K562 (cell line): ENCODE measurements around the gene SHLD1. TPM values are rescaled to one million over a fixed set of nuclear protein-coding genes. Genes with fewer than 3 reads are reported as not detected.

Source experiments
- ATAC-seq: fragments of 200-7000 bp; cut with Tn5 transposase; 3 replicates; pipeline ENCODE4 v1.9.1; 2020; ENCODE audit warnings: moderate library complexity
- BruUV-seq: library from RNA; stranded (reverse); fragments of 400-500 nt; replicated peaks from 2 replicates; lab custom pipeline; 2021; lab: Mats Ljungman, UMichigan
- CTCF ChIA-PET: fragments of 300-600 bp; formaldehyde crosslinking; extraction: SDS; loops from one replicate; lab custom pipeline; 2021; ENCODE audit warnings: low intra/inter-chr PET ratio; lab: Yijun Ruan, JAX
- POLR2A ChIA-PET: fragments of 300-600, 350-650 bp; sonication (Branson Sonifier 250); formaldehyde crosslinking; extraction: SDS; loops from one replicate; lab custom pipeline; 2021; ENCODE audit warnings: antibody characterized with exemption, inconsistent platforms; lab: Yijun Ruan, JAX
- DNase-seq, 4 experiments: peaks; one replicate each; pipeline versions ENCODE4 v3.0.0 to v3.0.0-alpha.2; 2011 to 2018; ENCODE audit warnings: low spot score in 3 of 4, mixed read lengths in 3 of 4; ENCODE audit errors: extremely low read depth in 1 of 4
- FAIRE-seq: peaks from 2 replicates; lab custom pipeline; 2011; peaks lifted over from hg19 to GRCh38; lab: Jason Lieb, UNC
- H2AFZ ChIP-seq: 2 replicates; pipeline ENCODE4 v1.6.0; 2011; ENCODE audit warnings: low read depth, low read length, control low read depth, inconsistent platforms
- H3K27ac ChIP-seq: fragments of 200-600 bp; 3 replicates; pipeline ENCODE4 v1.8.0; 2011; ENCODE audit warnings: low read depth, mild to moderate bottlenecking, control low read depth, inconsistent platforms, low read length, moderate library complexity, mixed read lengths; ENCODE audit errors: extremely low read depth
- H3K27me3 ChIP-seq, 2 experiments: fragments of 300-600 bp in 1 of 2; 2 replicates in 1 of 2; 3 replicates in 1 of 2; pipeline versions ENCODE4 v1.6.0 to v1.8.0; 2011; ENCODE audit warnings: inconsistent platforms in 2 of 2, low read length in 2 of 2, mild to moderate bottlenecking in 1 of 2, mixed read lengths in 1 of 2, moderate library complexity in 1 of 2; ENCODE audit not compliant: control insufficient read depth in 2 of 2, insufficient read depth in 2 of 2
- H3K36me3 ChIP-seq: fragments of 300-600 bp; 3 replicates; pipeline ENCODE4 v1.8.0; 2011; ENCODE audit warnings: mild to moderate bottlenecking, low read length, inconsistent platforms; ENCODE audit not compliant: control insufficient read depth, insufficient read depth
- H3K4me1 ChIP-seq, 2 experiments: fragments of 200-600 bp in 1 of 2; replicated peaks in 1 of 2; 2 replicates in 1 of 2; 3 replicates in 1 of 2; pipeline versions ENCODE4 v1.5.1 to v1.8.0; 2011; ENCODE audit warnings: inconsistent platforms in 2 of 2, low read length in 2 of 2, mild to moderate bottlenecking in 1 of 2, mixed read lengths in 1 of 2, moderate library complexity in 1 of 2; ENCODE audit not compliant: control insufficient read depth in 2 of 2, insufficient read depth in 2 of 2
- H3K4me2 ChIP-seq: 2 replicates; pipeline ENCODE4 v1.6.1; 2011; ENCODE audit warnings: low read length, control low read depth, inconsistent platforms, mixed read lengths; ENCODE audit not compliant: insufficient read depth
- H3K4me3 ChIP-seq: fragments of 200-600 bp; sonication (generic), shearing (Covaris generic); 2 replicates; pipeline ENCODE4 v1.5.1; 2016; ENCODE audit warnings: control low read depth, inconsistent platforms
- H3K79me2 ChIP-seq: fragments of 200-600 bp; 3 replicates; pipeline ENCODE4 v1.8.0; 2011; ENCODE audit warnings: low read length, inconsistent platforms; ENCODE audit not compliant: control insufficient read depth, insufficient read depth
- H3K9ac ChIP-seq, 2 experiments: 2 replicates each; pipeline versions ENCODE4 v1.6.0 to v1.6.1; 2011; ENCODE audit warnings: low read depth in 2 of 2, low read length in 2 of 2, control low read depth in 1 of 2, inconsistent platforms in 1 of 2, mild to moderate bottlenecking in 1 of 2, mixed read lengths in 1 of 2; ENCODE audit not compliant: insufficient read depth in 1 of 2
- H3K9me1 ChIP-seq: one replicate; pipeline ENCODE4 v1.6.0; 2011; ENCODE audit warnings: inconsistent platforms, mild to moderate bottlenecking, low read length, moderate library complexity; ENCODE audit not compliant: control insufficient read depth, insufficient read depth
- H3K9me3 ChIP-seq: replicated peaks from 2 replicates; pipeline ENCODE4 v1.5.1; 2011; ENCODE audit warnings: low read depth, low read length, inconsistent platforms; ENCODE audit not compliant: control insufficient read depth, insufficient read depth
- H4K20me1 ChIP-seq: replicated peaks from 2 replicates; pipeline ENCODE4 v1.6.1; 2011; ENCODE audit warnings: low read length, inconsistent platforms, mixed read lengths; ENCODE audit not compliant: control insufficient read depth, insufficient read depth
- ARID3B ChIP-seq: fragments of 250-450 bp; sonication (Bioruptor Pico); IDR thresholded peaks from 2 replicates; pipeline ENCODE4 v1.4.0; 2020; ENCODE audit warnings: borderline replicate concordance
- BHLHE40 ChIP-seq: IDR thresholded peaks from 2 replicates; pipeline ENCODE4 v1.6.1; 2011; ENCODE audit warnings: low read length, improper control_type of control experiment
- E2F6 ChIP-seq, 2 experiments: IDR thresholded peaks; 2 replicates each; pipeline ENCODE4 v1.6.1; 2011; ENCODE audit warnings: borderline replicate concordance in 1 of 2, control low read depth in 1 of 2, low read depth in 1 of 2, low read length in 1 of 2, mild to moderate bottlenecking in 1 of 2, mixed read lengths in 1 of 2, moderate library complexity in 1 of 2; ENCODE audit not compliant: insufficient read depth in 1 of 2, insufficient read length in 1 of 2, poor library complexity in 1 of 2, severe bottlenecking in 1 of 2; ENCODE audit errors: extremely low read depth in 1 of 2
- EP400 ChIP-seq: fragments of 450-650 bp; IDR thresholded peaks from 2 replicates; pipeline ENCODE4 v1.6.1; 2017; ENCODE audit warnings: antibody characterized with exemption, mild to moderate bottlenecking, moderate library complexity
- FOXJ2 ChIP-seq: fragments of 200-800 bp; sonication (Bioruptor generic); IDR thresholded peaks from 2 replicates; pipeline ENCODE4 v1.6.1; 2016; ENCODE audit warnings: missing genetic modification characterization, missing compliant biosample characterization
- MCM5 ChIP-seq: fragments of 450-650 bp; IDR thresholded peaks from 2 replicates; pipeline ENCODE4 v1.6.1; 2016; ENCODE audit warnings: low read depth
- ZNF12 ChIP-seq: sonication (generic); formaldehyde crosslinking; IDR thresholded peaks from 2 replicates; pipeline ENCODE4 v1.4.0; 2020; ENCODE audit warnings: mild to moderate bottlenecking, missing genetic modification reagents
- ZNF124 ChIP-seq: sonication (generic); formaldehyde crosslinking; IDR thresholded peaks from 2 replicates; pipeline ENCODE4 v1.8.1; 2022; ENCODE audit warnings: missing genetic modification reagents
- WGBS: fragments of 100-300 bp; shearing (Covaris generic); methylation state at CpG from one replicate; pipeline ENCODE4 v1.1.6; 2016; ENCODE audit warnings: low coverage, mixed read lengths; ENCODE audit not compliant: insufficient coverage; ENCODE audit errors: missing lambda C conversion rate; 5-methylcytosine and 5-hydroxymethylcytosine counted together
- in situ Hi-C: fragments of 300-500 bp; cut with MboI; formaldehyde crosslinking; loops from 4 replicates; pipeline ENCODE4 v1.15.0; 2018; ENCODE audit warnings: inconsistent platforms, mixed read lengths
- intact Hi-C: fragments of 100-400 bp; cut with micrococcal nuclease; formaldehyde crosslinking; loops from 2 replicates; pipeline ENCODE4 v1.14.2; 2022
- polyA plus RNA-seq, 8 experiments: library from polyadenylated mRNA; depleted of rRNA in 4 of 8; stranded (reverse) in 5 of 8; unstranded in 3 of 8; fragments of >200 nt; fragmentation: Nextera tagmentation in 2 of 8; fragmentation: Illumina TruSeq in 1 of 8; extraction: Ambion mirVana in 2 of 8; extraction: Trizol in 1 of 8; gene quantifications; 2 replicates each; pipeline versions ENCODE4 v1.2.1 to v1.2.3, GENCODE V29; 2011 to 2014; ENCODE audit warnings: inconsistent platforms in 1 of 8, missing spikeins in 1 of 8
- total RNA-seq, 7 experiments: library from RNA; depleted of rRNA in 6 of 7; stranded (reverse); fragments of >200 nt in 6 of 7; fragmentation: Illumina TruSeq in 2 of 7; extraction: Trizol in 2 of 7; gene quantifications; 2 replicates each; pipeline versions ENCODE4 v1.2.1 to v1.2.3, GENCODE V29; 2011 to 2021; ENCODE audit warnings: low replicate concordance in 1 of 7
- TF ChIP-seq, protein P1 (sequence below): sonication (generic); IDR thresholded peaks from 2 replicates; pipeline ENCODE4 v1.6.1; 2016
- TF ChIP-seq, protein P2 (sequence below): fragments of 450-650 bp; formaldehyde crosslinking; IDR thresholded peaks from 2 replicates; pipeline ENCODE4 v1.4.0; 2020; ENCODE audit warnings: mild to moderate bottlenecking, moderate library complexity

The SHLD1 gene
- total and polyA plus RNA-seq, 9 of the 15 experiments (the other 6 are each of a cell fraction or from before 2014, with no cell fraction given): 3.7 to 21.6 (median 8.2) TPM

DNA sequence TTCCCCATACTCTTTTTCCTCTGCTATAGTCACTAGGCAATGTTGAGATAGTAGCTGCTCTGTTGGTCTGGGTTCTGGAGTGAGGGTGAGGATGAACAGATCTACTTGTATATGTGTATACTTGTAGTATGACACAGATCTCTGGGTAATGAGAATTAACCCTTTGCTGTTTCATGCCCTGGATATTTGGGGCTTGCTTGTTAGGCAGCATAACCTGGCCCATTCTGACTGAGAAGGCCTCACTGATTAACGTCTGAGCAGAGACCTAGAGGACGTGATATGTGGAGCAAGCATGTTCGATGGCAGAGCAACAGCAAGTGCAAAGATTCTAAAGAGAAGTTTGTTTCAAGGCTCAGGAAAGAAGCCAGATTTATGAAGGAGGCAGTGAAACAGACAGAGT lies 105.7 kb downstream of the SHLD1 start:
- DNase-seq (no peak), ATAC-seq (no peak), FAIRE-seq (no peak)
- Histone ChIP-seq H3K27ac (no peak overlapping the region), H3K9me1 (no peaks in the 10 kb centered on the region), H3K9ac (no peak overlapping the region), H3K79me2 (no peaks in the 10 kb centered on the region), H3K27me3 (no peaks in the 10 kb centered on the region), H3K36me3 (no peaks in the 10 kb centered on the region), H3K4me1 (no peaks in the 10 kb centered on the region), H3K4me3 (no peak overlapping the region), H3K4me2 (no peak overlapping the region), H3K9me3 (no peaks in the 10 kb centered on the region), H2AFZ (no peak overlapping the region), H4K20me1 (no peaks in the 10 kb centered on the region)
- CTCF ChIA-PET: no interaction called here
- intact Hi-C loops (no loop called here), in situ Hi-C loops (no loop called here)
- TF ChIP-seq E2F6 (IDR thresholded peaks at IDR 0.05; ENCODE audit: borderline replicate concordance in 1 of 2, extremely low read depth in 1 of 2, insufficient read depth in 1 of 2, insufficient read length in 1 of 2, low read depth in 1 of 2, low read length in 1 of 2, poor library complexity in 1 of 2, severe bottlenecking in 1 of 2) (no peak), ZNF12 (CRISPR knock-in tag) (0 out of 2 replicates have a peak, but pooled peaks have one; percentile 54)
- WGBS: 11% methylated on average over 3 of the region's 3 CpGs
- POLR2A ChIA-PET: no interaction called here
- BruUV-seq: no TSS peak

GRCh38 chr20:5859608-5860007 lies 109.4 kb downstream of the SHLD1 start:
- no peaks in the 10 kb centered on the region for H3K9me3 ChIP-seq
- 4% methylated on average over 4 of the region's 5 CpGs for WGBS
- POLR2A ChIA-PET: interaction anchor here (0.6 kb wide), 1 partner anchor 46 kb away, joined by 3 read pairs; no protein-coding TSS in a partner anchor
- H3K9me1 ChIP-seq: no peaks in the 10 kb centered on the region
- H3K4me2 ChIP-seq: no peak overlapping the region
- TF ChIP-seq BHLHE40: no peak
- TF ChIP-seq FOXJ2 (tag): no peak
- TF ChIP-seq MCM5: no peak
- TF ChIP-seq ZNF124: no peak
- TF ChIP-seq, protein P1, sequence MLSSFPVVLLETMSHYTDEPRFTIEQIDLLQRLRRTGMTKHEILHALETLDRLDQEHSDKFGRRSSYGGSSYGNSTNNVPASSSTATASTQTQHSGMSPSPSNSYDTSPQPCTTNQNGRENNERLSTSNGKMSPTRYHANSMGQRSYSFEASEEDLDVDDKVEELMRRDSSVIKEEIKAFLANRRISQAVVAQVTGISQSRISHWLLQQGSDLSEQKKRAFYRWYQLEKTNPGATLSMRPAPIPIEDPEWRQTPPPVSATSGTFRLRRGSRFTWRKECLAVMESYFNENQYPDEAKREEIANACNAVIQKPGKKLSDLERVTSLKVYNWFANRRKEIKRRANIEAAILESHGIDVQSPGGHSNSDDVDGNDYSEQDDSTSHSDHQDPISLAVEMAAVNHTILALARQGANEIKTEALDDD: no peak
- TF ChIP-seq, protein P2, sequence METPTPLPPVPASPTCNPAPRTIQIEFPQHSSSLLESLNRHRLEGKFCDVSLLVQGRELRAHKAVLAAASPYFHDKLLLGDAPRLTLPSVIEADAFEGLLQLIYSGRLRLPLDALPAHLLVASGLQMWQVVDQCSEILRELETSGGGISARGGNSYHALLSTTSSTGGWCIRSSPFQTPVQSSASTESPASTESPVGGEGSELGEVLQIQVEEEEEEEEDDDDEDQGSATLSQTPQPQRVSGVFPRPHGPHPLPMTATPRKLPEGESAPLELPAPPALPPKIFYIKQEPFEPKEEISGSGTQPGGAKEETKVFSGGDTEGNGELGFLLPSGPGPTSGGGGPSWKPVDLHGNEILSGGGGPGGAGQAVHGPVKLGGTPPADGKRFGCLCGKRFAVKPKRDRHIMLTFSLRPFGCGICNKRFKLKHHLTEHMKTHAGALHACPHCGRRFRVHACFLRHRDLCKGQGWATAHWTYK (CRISPR knock-in tag): no peak
- TF ChIP-seq ARID3B: no peak
- no peak for TF ChIP-seq EP400
- CTCF ChIA-PET: no interaction called here
- no peaks in the 10 kb centered on the region for H4K20me1 ChIP-seq
- no peak overlapping the region for H3K9ac ChIP-seq
- no peaks in the 10 kb centered on the region for H3K27me3 ChIP-seq
- no peak overlapping the region for H2AFZ ChIP-seq
- H3K36me3 ChIP-seq: no peaks in the 10 kb centered on the region
- intact Hi-C loops (no loop called here), in situ Hi-C loops (no loop called here)
- DNase-seq (no peak), ATAC-seq (no peak), FAIRE-seq (no peak)
- no peak overlapping the region for H3K27ac ChIP-seq
- BruUV-seq: no TSS peak
- no peaks in the 10 kb centered on the region for H3K4me1 ChIP-seq
- no peaks in the 10 kb centered on the region for H3K79me2 ChIP-seq
- no peak overlapping the region for H3K4me3 ChIP-seq
